Natural killer cell treated with Interleukin-12 subunit alpha and Interleukin-12 subunit beta and Interleukin-15 and Interleukin-18, amount 100 ng/mL, for 72 hours (primary cell): ENCODE results near the gene RIMBP2. TPM values are rescaled to one million over a fixed set of nuclear protein-coding genes. Genes with fewer than 3 reads are reported as not detected.

Experiments used
- ATAC-seq, 2 donors: fragments of 150-1000 bp; cut with Tn5 transposase in 1 of 2; sonication (Bioruptor Pico), chemical (Tn5 transposase) in 1 of 2; 2 replicates each; pipeline ENCODE4 v1.10.0; 2021
- DNase-seq: peaks from one replicate; pipeline ENCODE4 v3.0.0; 2022; ENCODE audit warnings: low spot score
- H3K27ac Mint-ChIP-seq, 2 donors: 1 replicate in 1 of 2; 2 replicates in 1 of 2; pipeline ENCODE4 v1.8.0; 2022; ENCODE audit warnings: mixed read lengths in 2 of 2, mild to moderate bottlenecking in 1 of 2, moderate library complexity in 1 of 2
- H3K27me3 Mint-ChIP-seq, 2 donors: 1 replicate in 1 of 2; 2 replicates in 1 of 2; pipeline ENCODE4 v1.8.0; 2022; ENCODE audit warnings: mixed read lengths in 2 of 2
- H3K36me3 Mint-ChIP-seq: one replicate; pipeline ENCODE4 v1.8.0; 2022; ENCODE audit warnings: mixed read lengths
- H3K4me1 Mint-ChIP-seq, 2 donors: 1 replicate in 1 of 2; 2 replicates in 1 of 2; pipeline ENCODE4 v1.8.0; 2022; ENCODE audit warnings: low read depth in 2 of 2, mixed read lengths in 2 of 2, mild to moderate bottlenecking in 1 of 2
- H3K4me3 Mint-ChIP-seq: one replicate; pipeline ENCODE4 v1.8.0; 2022; ENCODE audit warnings: mixed read lengths
- H3K9me3 Mint-ChIP-seq: 2 replicates; pipeline ENCODE4 v1.8.0; 2022; ENCODE audit warnings: mixed read lengths
- total RNA-seq, 2 donors: library from RNA; stranded (reverse); gene quantifications; one replicate each; pipeline ENCODE4 v1.2.3, GENCODE V29; 2022

RIMBP2 gene
- total RNA-seq, 2 donors from 2014 or later: not detected

DNA sequence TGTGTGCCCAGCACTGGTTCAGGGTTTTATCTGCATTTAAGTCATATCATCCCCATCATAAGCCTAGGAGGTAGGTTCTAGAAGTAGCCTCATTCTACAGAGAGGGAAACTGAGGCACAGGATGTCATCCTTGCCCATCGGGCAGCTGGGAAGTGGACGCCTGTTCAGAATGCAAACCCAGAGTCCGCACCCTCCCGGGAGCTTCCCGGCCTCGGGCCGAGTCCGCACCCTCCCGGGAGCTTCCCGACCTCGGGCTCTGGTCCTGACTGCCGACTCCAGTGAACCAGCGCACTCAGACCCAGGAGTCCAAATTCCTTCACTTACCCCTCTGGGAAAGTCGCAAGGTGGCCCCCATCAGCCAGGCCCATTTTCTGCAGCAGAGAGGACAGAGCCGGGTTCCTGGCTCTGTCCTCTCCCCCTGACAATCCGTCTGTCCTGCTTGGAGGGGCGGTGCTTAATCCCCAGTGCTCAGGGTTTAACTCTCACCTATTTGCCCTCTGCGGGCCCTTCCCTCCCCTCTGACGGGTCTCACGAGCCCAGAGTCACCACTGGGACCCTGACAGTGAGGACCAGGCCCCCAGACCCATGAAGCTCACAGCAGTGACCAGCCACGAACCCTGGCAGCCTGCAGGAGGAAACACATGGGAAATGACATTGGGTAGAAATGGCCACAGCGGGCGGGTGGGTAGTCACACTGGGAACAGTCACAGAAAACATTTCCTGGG lies 236.5 kb downstream of the RIMBP2 start:
- ATAC-seq (no peak), DNase-seq (no peak)
- H3K4me3 Mint-ChIP-seq: no peak overlapping the region
- no peaks in the 10 kb centered on the region for H3K9me3 Mint-ChIP-seq
- H3K27ac Mint-ChIP-seq: no peak overlapping the region
- H3K36me3 Mint-ChIP-seq: no peaks in the 10 kb centered on the region
- H3K27me3 Mint-ChIP-seq: peaks cover 0 to 3% of the 10 kb centered on the region in 2 donors
- H3K4me1 Mint-ChIP-seq: no peaks in the 10 kb centered on the region

- no peaks in the 10 kb centered on the region for H3K9me3 Mint-ChIP-seq
- no peaks in the 10 kb centered on the region for H3K4me1 Mint-ChIP-seq
- no peak overlapping the region for H3K27ac Mint-ChIP-seq
- peaks cover 0 to 3% of the 10 kb centered on the region in 2 donors for H3K27me3 Mint-ChIP-seq
- no peak overlapping the region for H3K4me3 Mint-ChIP-seq
- DNase-seq: no peak
- no peaks in the 10 kb centered on the region for H3K36me3 Mint-ChIP-seq
- peak in 1 of 2 donors; percentile 34 for ATAC-seq
These were observed 237.3 kb downstream of the RIMBP2 start for GRCh38 chr12:130478786-130479185.

GRCh38 chr12:130477701-130478100 lies 238.4 kb downstream of the RIMBP2 start:
- Mint-ChIP-seq H3K4me1 (no peaks in the 10 kb centered on the region), H3K27ac (no peak overlapping the region), H3K9me3 (no peaks in the 10 kb centered on the region), H3K4me3 (no peak overlapping the region), H3K36me3 (no peaks in the 10 kb centered on the region), H3K27me3 (peaks cover 0 to 3% of the 10 kb centered on the region in 2 donors)
- DNase-seq (no peak), ATAC-seq (no peak)

DNA sequence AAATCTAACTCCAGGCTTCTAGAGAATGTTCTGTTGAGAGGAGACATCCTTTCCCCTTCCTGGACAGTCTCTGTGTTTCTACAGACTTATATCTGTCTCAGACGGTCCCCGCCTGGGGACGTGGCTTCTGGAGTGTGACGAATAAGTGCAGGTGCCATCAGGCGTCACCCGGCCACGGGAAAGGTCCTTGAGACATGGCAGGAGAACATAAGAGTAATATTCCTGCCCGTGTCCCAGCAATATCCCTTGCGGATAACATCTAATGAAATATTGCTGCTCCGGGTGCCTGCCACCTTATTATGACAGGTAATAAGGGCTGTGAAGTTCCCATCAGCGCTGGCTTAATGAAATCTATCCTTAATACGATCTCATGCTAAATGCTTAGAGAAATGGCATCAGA lies 238.8 kb downstream of the RIMBP2 start:
- ATAC-seq (no peak), DNase-seq (no peak)
- Mint-ChIP-seq H3K27ac (no peak overlapping the region), H3K36me3 (no peaks in the 10 kb centered on the region), H3K4me3 (no peak overlapping the region), H3K9me3 (no peaks in the 10 kb centered on the region), H3K27me3 (peaks cover 0 to 3% of the 10 kb centered on the region in 2 donors), H3K4me1 (no peaks in the 10 kb centered on the region)

DNA sequence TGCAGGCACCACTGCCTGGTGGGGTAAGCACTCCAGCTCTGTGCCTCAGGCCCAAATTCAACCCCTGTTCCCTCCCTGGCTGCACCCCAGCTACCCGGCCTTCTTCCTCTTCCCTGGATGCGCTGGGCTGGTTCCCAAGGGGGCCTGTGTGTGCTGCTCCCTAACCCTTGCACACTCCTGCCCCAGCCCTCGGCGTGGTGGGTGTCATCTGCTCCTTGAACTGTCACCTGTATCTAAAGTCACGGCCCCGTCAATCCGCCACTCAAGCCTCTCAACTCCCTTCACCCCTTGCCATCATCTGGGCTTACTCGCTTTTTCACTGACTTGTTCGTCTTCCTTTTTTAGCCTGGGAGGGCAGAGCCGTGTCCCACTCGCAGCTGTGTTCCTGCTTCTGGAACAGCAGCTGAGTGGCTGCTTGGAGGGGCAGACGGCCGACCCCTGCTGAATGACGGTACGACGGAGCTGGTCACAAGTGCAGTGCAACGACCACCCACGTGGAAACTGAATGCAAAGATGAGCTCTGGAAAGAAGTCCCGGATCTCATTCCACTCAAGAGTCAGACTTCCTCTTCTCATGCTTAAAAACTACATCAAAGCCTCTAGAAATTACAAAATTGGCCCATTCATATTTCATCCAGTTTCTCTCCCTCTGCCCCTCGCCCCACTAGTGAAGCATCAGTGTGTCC lies 239.5 kb downstream of the RIMBP2 start:
- Mint-ChIP-seq H3K36me3 (no peaks in the 10 kb centered on the region), H3K9me3 (no peaks in the 10 kb centered on the region), H3K27ac (no peak overlapping the region), H3K4me3 (no peak overlapping the region), H3K4me1 (no peaks in the 10 kb centered on the region), H3K27me3 (peaks cover 0 to 3% of the 10 kb centered on the region in 2 donors)
- DNase-seq: no peak
- ATAC-seq: peak in 1 of 2 donors; percentile 17

DNA sequence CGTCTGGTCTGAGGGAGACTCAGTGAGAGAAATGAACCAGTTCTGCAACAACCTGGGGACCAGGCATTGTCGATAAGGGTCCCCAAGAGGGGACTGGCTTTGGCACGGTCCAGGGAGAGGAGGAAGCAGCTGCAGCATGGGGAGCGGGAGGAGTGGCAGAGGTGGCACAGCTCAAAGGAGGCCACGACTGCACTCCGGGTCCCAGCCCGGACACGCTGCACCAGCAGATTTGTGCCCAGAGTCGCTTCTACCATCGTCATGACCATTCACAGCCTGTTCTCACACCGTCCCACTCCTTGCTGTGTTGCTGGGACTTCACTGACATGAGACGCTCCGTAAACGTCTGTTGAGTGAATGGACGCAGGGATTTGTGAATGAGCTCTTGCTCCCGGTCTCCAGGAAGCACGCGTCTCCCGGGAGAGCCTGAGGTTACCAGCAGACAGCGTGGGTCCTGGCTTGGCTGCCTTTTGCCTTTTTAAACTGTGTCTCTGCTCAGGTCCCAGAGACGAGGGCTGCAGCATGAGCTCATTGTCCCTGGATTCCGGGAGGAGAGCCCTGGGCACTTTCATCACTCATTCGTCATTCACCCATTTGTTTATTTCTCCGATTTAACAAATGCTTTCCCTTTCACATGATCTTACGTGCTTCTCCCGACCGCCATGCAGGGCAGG lies 241.4 kb downstream of the RIMBP2 start:
- Mint-ChIP-seq H3K4me3 (no peak overlapping the region), H3K27me3 (no peaks in the 10 kb centered on the region), H3K36me3 (no peaks in the 10 kb centered on the region), H3K4me1 (no peaks in the 10 kb centered on the region), H3K9me3 (no peaks in the 10 kb centered on the region), H3K27ac (no peak overlapping the region)
- ATAC-seq (no peak), DNase-seq (no peak)

- H3K4me3 Mint-ChIP-seq: no peak overlapping the region
- H3K9me3 Mint-ChIP-seq: no peaks in the 10 kb centered on the region
- ATAC-seq (no peak), DNase-seq (no peak)
- no peaks in the 10 kb centered on the region for H3K27me3 Mint-ChIP-seq
- H3K36me3 Mint-ChIP-seq: no peaks in the 10 kb centered on the region
- H3K4me1 Mint-ChIP-seq: no peaks in the 10 kb centered on the region
- no peak overlapping the region for H3K27ac Mint-ChIP-seq
These were observed 242.8 kb downstream of the RIMBP2 start for GRCh38 chr12:130473266-130473665.

GRCh38 chr12:130470969-130471368 lies 245.1 kb downstream of the RIMBP2 start:
- Mint-ChIP-seq H3K36me3 (no peaks in the 10 kb centered on the region), H3K4me3 (no peak overlapping the region), H3K9me3 (peaks cover 6% of the 10 kb centered on the region), H3K4me1 (no peaks in the 10 kb centered on the region), H3K27me3 (no peaks in the 10 kb centered on the region), H3K27ac (no peak overlapping the region)
- no peak for DNase-seq
- no peak for ATAC-seq

- Mint-ChIP-seq H3K4me1 (no peaks in the 10 kb centered on the region), H3K4me3 (no peak overlapping the region), H3K27ac (no peak overlapping the region), H3K27me3 (no peaks in the 10 kb centered on the region), H3K9me3 (peaks cover 6% of the 10 kb centered on the region), H3K36me3 (no peaks in the 10 kb centered on the region)
- DNase-seq (no peak), ATAC-seq (no peak)
These were observed 246.5 kb downstream of the RIMBP2 start for GRCh38 chr12:130469552-130469951.

GRCh38 chr12:130468700-130469245 lies 247.3 kb downstream of the RIMBP2 start:
- Mint-ChIP-seq H3K27me3 (no peaks in the 10 kb centered on the region), H3K36me3 (no peaks in the 10 kb centered on the region), H3K27ac (no peak overlapping the region), H3K4me3 (no peak overlapping the region), H3K4me1 (no peaks in the 10 kb centered on the region), H3K9me3 (peaks cover 6% of the 10 kb centered on the region)
- ATAC-seq: no peak
- DNase-seq: no peak

- DNase-seq (no peak), ATAC-seq (no peak)
- Mint-ChIP-seq H3K4me3 (no peak overlapping the region), H3K9me3 (peaks cover 6% of the 10 kb centered on the region), H3K4me1 (no peaks in the 10 kb centered on the region), H3K36me3 (no peaks in the 10 kb centered on the region), H3K27me3 (no peaks in the 10 kb centered on the region), H3K27ac (no peak overlapping the region)
These were observed 247.9 kb downstream of the RIMBP2 start for GRCh38 chr12:130468186-130468585.

DNA sequence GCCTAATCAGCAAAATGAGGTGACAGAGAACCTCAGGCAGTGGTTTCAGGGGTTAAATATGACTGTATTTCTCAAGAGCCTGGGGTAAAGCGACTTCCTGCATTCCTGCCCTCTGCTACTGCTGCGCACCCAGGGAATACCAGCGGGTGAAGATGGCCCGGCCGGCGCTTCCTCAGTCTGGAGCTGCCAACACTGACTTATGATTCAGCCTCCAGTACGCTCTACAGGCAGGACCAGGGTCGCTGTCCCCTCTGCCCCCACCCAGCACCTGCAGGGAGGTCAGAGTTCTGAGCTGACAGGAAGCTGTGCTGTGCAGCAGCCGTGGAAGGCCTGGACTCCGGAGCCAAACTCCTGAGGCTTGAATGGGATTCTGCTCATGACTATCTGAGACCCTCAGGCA lies 250.5 kb downstream of the RIMBP2 start:
- peaks cover 6% of the 10 kb centered on the region for H3K9me3 Mint-ChIP-seq
- H3K36me3 Mint-ChIP-seq: no peaks in the 10 kb centered on the region
- DNase-seq (no peak), ATAC-seq (no peak)
- H3K27ac Mint-ChIP-seq: no peak overlapping the region
- H3K27me3 Mint-ChIP-seq: no peaks in the 10 kb centered on the region
- H3K4me3 Mint-ChIP-seq: no peak overlapping the region
- no peaks in the 10 kb centered on the region for H3K4me1 Mint-ChIP-seq

DNA sequence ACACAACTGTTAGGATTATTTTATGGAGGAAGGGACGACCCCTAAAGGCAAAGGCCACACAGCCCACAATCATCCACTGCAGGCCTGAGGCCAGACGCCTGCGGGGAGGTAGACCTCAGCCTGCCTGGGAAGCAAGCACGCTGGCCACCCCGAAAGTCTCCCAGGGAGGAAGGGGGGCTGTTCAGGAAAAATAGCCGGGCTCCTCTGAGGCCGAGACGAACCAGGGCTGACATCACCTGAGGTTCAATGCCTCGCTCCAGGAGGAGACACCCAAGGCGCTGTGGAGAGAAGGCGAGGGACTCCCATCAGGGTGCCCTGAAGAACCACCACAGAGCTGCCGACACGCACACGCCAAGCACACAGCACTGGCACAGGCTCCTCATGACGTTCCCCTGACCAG lies 251.1 kb downstream of the RIMBP2 start:
- Mint-ChIP-seq H3K36me3 (no peaks in the 10 kb centered on the region), H3K9me3 (peaks cover 6% of the 10 kb centered on the region), H3K27me3 (no peaks in the 10 kb centered on the region), H3K4me3 (no peak overlapping the region), H3K27ac (no peak overlapping the region), H3K4me1 (no peaks in the 10 kb centered on the region)
- DNase-seq (no peak), ATAC-seq (no peak)
